Naive B cell (primary cell): Measurements from ENCODE around the gene RITA1. TPM values are rescaled to one million over a fixed set of nuclear protein-coding genes. Genes with fewer than 3 reads are reported as not detected.
A peak's percentile ranks its signal among the peaks of the same experiment; 100 is the strongest.

Source experiments
- ATAC-seq, 2 donors: fragments of 150-1000 bp; cut with Tn5 transposase; 2 replicates each; pipeline ENCODE4 v1.10.0; 2021; ENCODE audit warnings: low read depth in 2 of 2, mild to moderate bottlenecking in 2 of 2, moderate library complexity in 2 of 2
- DNase-seq: peaks from one replicate; pipeline ENCODE4 v3.0.0; 2022
- H3K27ac Mint-ChIP-seq, 6 donors: one replicate each; pipeline ENCODE4 v1.8.0; 2020 to 2022; ENCODE audit warnings: mild to moderate bottlenecking in 6 of 6, mixed read lengths in 6 of 6, moderate library complexity in 5 of 6, inconsistent platforms in 2 of 6
- H3K27me3 Mint-ChIP-seq, 3 donors: one replicate each; pipeline ENCODE4 v1.8.0; 2021 to 2022; ENCODE audit warnings: mixed read lengths in 3 of 3, mild to moderate bottlenecking in 1 of 3
- H3K36me3 Mint-ChIP-seq, 2 donors: one replicate each; pipeline ENCODE4 v1.8.0; 2020 to 2022; ENCODE audit warnings: mixed read lengths in 2 of 2, inconsistent platforms in 1 of 2, mild to moderate bottlenecking in 1 of 2
- H3K4me1 Mint-ChIP-seq, 3 donors: one replicate each; pipeline ENCODE4 v1.8.0; 2020 to 2022; ENCODE audit warnings: mixed read lengths in 3 of 3, inconsistent platforms in 1 of 3, mild to moderate bottlenecking in 1 of 3, moderate library complexity in 1 of 3
- H3K4me3 Mint-ChIP-seq, 8 donors: one replicate each; pipeline ENCODE4 v1.8.0; 2020 to 2022; ENCODE audit warnings: mild to moderate bottlenecking in 8 of 8, mixed read lengths in 8 of 8, moderate library complexity in 8 of 8, inconsistent platforms in 2 of 8
- H3K9me3 Mint-ChIP-seq, 7 donors: one replicate each; pipeline ENCODE4 v1.8.0; 2020 to 2022; ENCODE audit warnings: mixed read lengths in 7 of 7, mild to moderate bottlenecking in 5 of 7, inconsistent platforms in 2 of 7, moderate library complexity in 1 of 7
- polyA plus RNA-seq, 6 donors: library from polyadenylated mRNA; unstranded; fragments of 300-500 nt; fragmentation: Illumina TruSeq; gene quantifications; one replicate each; pipeline ENCODE4 v1.2.3, GENCODE V29; 2021; ENCODE audit warnings: low read depth in 6 of 6

RITA1 gene
- polyA plus RNA-seq, 6 donors from 2014 or later, result 21.0 to 31.9 (median 24.1) TPM

DNA sequence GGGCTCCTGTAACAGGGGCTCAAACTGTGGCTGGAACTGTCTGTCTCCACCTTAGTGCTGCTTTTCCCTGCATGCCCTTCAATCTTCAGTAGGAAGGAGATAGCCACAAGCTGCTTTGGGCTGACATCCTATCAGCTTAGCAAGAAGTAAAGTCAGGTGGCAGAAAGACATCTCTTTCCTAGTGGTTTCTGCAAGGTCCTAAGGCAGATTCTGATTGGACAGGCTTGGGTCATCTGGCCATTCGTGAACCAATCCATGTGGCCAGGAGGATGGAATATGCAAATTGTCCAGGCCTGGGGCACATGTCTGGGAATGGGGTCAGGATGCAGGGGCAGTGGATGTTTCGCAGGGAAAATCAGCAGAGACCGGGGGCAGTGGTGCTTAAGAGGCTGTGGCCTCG lies 5.2 kb downstream of the RITA1 start:
- Mint-ChIP-seq H3K9me3 (no peaks in the 10 kb centered on the region), H3K4me1 (peaks cover 15 to 26% (median 16%) of the 10 kb centered on the region in 3 donors), H3K27ac (no peak overlapping the region), H3K36me3 (peaks cover 0 to 7% of the 10 kb centered on the region in 2 donors), H3K4me3 (no peak overlapping the region), H3K27me3 (no peaks in the 10 kb centered on the region)
- DNase-seq, result no peak
- ATAC-seq, result no peak

DNA sequence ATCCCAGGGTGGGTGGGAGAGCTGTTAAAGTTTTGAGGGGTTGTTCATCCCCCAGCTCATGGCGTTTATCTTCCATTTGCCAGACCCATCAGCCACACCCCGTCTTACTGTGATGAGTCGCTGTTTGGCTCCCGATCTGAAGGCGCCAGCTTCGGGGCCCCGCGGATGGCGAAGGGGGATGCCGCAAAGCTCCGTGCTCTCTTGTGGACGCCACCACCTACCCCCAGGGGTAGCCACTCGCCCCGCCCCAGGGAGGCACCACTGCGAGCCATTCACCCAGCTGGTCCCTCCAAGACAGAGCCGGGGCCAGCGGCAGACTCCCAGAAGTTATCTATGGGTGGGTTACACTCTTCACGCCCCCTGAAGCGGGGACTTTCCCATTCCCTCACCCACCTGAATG lies 5.7 kb downstream of the RITA1 start:
- no peak for DNase-seq
- ATAC-seq, result no peak
- Mint-ChIP-seq H3K36me3 (peaks cover 0 to 7% of the 10 kb centered on the region in 2 donors), H3K4me1 (peaks cover 12 to 23% (median 14%) of the 10 kb centered on the region in 3 donors), H3K9me3 (no peaks in the 10 kb centered on the region), H3K27ac (no peak overlapping the region), H3K4me3 (no peak overlapping the region), H3K27me3 (no peaks in the 10 kb centered on the region)

DNA sequence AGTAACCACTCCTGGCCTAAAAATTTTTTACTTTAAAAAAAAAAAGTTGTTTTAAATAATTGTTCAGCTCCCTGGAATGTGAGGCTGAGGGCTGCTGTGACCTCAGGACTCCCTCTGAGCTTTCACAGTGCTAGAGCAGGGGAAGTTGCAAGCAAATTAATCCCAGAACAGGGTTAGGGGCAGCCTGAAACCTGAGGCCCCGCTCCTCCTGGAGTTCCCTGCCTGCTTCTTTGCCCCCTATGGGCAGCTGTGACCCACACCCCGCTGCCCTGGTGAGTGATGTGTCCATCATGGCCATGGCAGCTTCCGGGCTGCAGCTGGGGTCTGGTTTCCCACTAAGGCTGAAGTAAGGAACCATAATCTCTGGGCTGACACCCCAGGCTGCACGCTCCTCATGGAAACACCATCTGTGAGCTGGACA lies 9.5 kb downstream of the RITA1 start:
- H3K9me3 Mint-ChIP-seq, result no peaks in the 10 kb centered on the region
- no peaks in the 10 kb centered on the region for H3K27me3 Mint-ChIP-seq
- peaks cover 12 to 21% (median 19%) of the 10 kb centered on the region in 3 donors for H3K4me1 Mint-ChIP-seq
- no peaks in the 10 kb centered on the region for H3K36me3 Mint-ChIP-seq
- no peak overlapping the region for H3K27ac Mint-ChIP-seq
- ATAC-seq (no peak), DNase-seq (no peak)
- no peak overlapping the region for H3K4me3 Mint-ChIP-seq

DNA sequence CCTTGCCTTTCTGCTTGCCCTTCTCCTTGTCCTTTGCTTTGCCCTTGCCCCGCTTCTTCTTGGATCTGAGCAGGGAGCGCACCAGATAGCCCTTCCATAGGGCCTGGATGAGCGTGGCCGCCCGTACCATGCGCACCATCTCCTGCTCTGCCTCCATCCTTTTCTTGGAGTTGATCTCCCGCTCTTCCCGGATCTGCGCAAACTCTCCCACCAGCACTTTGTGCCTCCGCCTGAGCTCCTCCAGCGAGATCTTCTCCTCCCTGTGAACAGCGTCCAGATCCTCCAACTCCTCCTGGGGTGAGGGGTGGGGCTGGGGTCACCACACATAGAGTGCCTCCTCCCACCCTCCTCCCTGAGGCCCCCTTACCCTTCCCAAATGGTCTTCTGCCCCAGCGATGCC lies 10.1 kb downstream of the RITA1 start:
- Mint-ChIP-seq H3K27me3 (no peaks in the 10 kb centered on the region), H3K9me3 (no peaks in the 10 kb centered on the region), H3K4me1 (peaks cover 12 to 21% (median 19%) of the 10 kb centered on the region in 3 donors), H3K4me3 (peak overlapping the region in 1 of 8 donors; percentile 80), H3K36me3 (no peaks in the 10 kb centered on the region), H3K27ac (peak overlapping the region in 2 of 6 donors; percentile 34 to 84)
- ATAC-seq, result no peak
- no peak for DNase-seq

DNA sequence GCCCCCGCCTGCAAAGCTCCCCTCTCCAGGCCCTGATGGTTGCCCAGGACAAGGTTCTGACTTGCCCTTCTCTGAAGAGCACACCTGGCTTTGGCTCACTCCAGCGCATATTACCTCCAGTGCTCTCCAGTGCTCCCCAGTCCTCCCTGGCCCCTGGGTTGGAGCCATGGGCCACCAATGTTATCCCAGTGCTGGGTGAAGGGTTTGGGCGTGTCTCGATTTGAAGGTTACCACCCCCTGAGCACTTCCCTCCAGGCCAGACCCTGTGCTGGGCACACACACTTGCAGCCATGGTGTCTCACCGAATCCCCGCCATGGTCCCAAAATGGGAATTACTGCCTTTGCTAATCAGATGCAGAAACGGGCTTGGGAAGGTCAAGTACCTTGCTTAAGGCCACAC lies 11.1 kb downstream of the RITA1 start:
- no peaks in the 10 kb centered on the region for H3K27me3 Mint-ChIP-seq

DNA sequence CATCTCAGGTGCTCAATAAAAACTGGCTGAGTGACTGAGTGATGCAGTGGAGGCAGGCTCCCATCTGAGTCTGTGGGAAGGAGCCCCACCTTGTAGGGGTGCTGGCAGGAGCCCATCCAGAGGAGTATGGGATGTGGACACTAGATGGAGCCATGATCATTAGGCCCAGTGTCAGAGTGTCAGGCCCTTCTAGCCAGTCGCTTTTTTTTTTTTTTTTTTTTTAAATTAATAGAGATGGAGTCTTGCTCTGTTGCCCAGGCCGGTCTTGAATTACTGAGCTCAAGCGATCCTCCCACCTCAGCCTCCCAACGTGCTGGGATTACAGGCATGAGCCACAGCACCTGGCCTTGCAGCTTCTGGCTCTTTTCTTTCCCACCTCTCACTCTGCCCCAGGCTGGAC lies 11.5 kb downstream of the RITA1 start:
- no peaks in the 10 kb centered on the region for H3K9me3 Mint-ChIP-seq
- H3K27ac Mint-ChIP-seq, result peak overlapping the region in 5 of 6 donors; percentile 18 to 92 (median 42)
- no peaks in the 10 kb centered on the region for H3K27me3 Mint-ChIP-seq
- peaks cover 14 to 25% (median 21%) of the 10 kb centered on the region in 3 donors for H3K4me1 Mint-ChIP-seq
- no peaks in the 10 kb centered on the region for H3K36me3 Mint-ChIP-seq
- H3K4me3 Mint-ChIP-seq, result peak overlapping the region in 3 of 8 donors; percentile 25 to 80 (median 35)
- peak; percentile 95 for ATAC-seq
- DNase-seq, result peak; percentile 66

More for the DNA sequence above, 11.1 kb downstream of the RITA1 start:
- DNase-seq (no peak), ATAC-seq (no peak)
- Mint-ChIP-seq H3K36me3 (no peaks in the 10 kb centered on the region), H3K9me3 (no peaks in the 10 kb centered on the region), H3K27ac (peak overlapping the region in 2 of 6 donors; percentile 71 to 92), H3K4me3 (no peak overlapping the region), H3K4me1 (peaks cover 12 to 25% (median 21%) of the 10 kb centered on the region in 3 donors)

DNA sequence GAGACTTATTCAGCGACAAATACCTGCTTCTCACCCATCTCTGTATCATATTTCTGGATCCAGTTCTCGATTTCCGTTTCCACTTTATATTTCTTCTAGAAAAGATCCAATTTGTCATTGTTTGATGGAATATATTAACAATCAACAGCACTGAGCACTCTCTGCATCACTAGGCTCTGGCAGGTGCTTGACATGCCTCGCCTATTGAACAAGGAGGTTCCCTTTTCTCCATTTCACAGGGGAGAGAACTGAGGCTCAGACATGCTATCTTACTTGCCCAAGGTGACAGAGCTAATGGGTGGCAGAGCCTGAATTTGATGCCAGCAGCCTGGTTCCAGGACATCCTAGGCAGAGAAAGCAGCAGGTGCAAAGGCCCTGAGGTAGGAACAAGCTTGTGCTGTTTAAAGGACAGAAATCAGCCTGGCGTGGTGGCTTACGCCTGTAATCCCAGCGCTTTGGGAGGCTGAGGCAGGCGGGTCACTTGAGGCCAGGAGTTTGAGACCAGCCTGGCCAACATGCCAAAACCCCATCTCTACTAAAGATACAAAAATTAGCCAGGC lies 12.1 kb downstream of the RITA1 start:
- Mint-ChIP-seq H3K4me1 (peaks cover 17 to 25% (median 23%) of the 10 kb centered on the region in 3 donors), H3K27me3 (no peaks in the 10 kb centered on the region), H3K36me3 (no peaks in the 10 kb centered on the region), H3K27ac (peak overlapping the region in 5 of 6 donors; percentile 21 to 92 (median 61)), H3K4me3 (peak overlapping the region in 2 of 8 donors; percentile 35 to 80), H3K9me3 (no peaks in the 10 kb centered on the region)
- DNase-seq, result peak; percentile 36
- peak; percentile 62 to 64 for ATAC-seq

DNA sequence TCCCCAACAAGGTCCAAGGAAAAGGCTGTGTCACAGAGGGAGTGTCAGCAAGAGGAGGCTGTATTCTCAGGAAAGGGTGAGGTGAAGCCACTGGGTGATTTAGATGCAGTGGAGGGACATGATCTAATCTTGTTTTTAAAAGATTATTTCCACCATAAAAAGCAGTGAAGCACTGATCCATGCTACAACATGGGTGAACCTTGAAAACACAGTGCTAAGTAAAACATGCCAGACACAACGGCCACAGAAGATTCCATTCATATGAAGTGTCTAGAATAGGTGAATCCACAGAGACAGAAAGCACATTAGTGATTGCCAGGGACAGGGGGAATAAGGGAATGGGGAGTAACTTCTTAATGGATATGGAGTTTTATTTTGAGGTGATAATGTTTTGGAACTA lies 12.8 kb downstream of the RITA1 start:
- Mint-ChIP-seq H3K4me3 (peak overlapping the region in 2 of 8 donors; percentile 3 to 7), H3K27me3 (no peaks in the 10 kb centered on the region), H3K9me3 (no peaks in the 10 kb centered on the region), H3K36me3 (no peaks in the 10 kb centered on the region), H3K27ac (peak overlapping the region in 3 of 6 donors; percentile 8 to 73 (median 21)), H3K4me1 (peaks cover 17 to 25% (median 25%) of the 10 kb centered on the region in 3 donors)
- DNase-seq (no peak), ATAC-seq (no peak)

DNA sequence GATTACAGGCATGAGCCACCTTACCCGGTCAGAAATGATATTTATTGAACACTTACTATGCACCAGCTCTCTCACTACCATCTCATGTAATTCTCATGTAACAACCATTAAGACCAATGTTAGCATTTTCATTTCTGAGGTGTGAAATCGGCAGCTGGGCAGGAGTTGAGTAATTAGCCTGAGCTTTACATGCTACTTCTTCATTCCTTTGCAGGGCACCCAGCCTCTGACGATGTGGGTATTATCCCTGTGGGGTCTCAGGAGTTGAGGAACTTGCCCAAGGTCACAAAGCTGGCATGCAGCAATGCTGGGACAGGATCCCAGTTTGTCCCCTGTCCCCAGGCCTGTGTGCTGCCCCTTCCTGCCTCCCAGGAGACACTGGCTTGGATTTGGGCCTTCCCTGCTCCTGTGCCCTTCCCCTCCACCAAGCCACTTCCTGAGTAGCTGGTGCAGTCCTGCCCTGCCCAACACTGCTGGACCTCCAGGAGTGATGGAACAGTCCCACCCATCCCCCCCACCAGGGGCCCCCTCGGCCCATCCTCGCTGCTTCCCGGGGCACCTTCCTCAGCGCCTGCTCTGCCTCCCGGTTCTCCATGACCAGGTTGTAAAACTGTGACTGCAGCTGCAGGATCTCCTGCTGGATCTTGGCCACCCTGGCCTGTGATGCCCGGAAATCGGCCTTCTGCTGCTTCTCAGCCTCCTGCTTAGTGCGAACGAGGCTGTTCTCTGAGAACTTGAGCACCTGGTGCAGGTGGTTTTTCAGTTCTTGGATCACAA lies 14.7 kb downstream of the RITA1 start:
- H3K4me1 Mint-ChIP-seq, result peaks cover 21 to 37% (median 25%) of the 10 kb centered on the region in 3 donors
- no peak for DNase-seq
- H3K36me3 Mint-ChIP-seq, result no peaks in the 10 kb centered on the region
- ATAC-seq, result no peak
- no peak overlapping the region for H3K4me3 Mint-ChIP-seq
- H3K27me3 Mint-ChIP-seq, result no peaks in the 10 kb centered on the region
- H3K9me3 Mint-ChIP-seq, result no peaks in the 10 kb centered on the region
- no peak overlapping the region for H3K27ac Mint-ChIP-seq

DNA sequence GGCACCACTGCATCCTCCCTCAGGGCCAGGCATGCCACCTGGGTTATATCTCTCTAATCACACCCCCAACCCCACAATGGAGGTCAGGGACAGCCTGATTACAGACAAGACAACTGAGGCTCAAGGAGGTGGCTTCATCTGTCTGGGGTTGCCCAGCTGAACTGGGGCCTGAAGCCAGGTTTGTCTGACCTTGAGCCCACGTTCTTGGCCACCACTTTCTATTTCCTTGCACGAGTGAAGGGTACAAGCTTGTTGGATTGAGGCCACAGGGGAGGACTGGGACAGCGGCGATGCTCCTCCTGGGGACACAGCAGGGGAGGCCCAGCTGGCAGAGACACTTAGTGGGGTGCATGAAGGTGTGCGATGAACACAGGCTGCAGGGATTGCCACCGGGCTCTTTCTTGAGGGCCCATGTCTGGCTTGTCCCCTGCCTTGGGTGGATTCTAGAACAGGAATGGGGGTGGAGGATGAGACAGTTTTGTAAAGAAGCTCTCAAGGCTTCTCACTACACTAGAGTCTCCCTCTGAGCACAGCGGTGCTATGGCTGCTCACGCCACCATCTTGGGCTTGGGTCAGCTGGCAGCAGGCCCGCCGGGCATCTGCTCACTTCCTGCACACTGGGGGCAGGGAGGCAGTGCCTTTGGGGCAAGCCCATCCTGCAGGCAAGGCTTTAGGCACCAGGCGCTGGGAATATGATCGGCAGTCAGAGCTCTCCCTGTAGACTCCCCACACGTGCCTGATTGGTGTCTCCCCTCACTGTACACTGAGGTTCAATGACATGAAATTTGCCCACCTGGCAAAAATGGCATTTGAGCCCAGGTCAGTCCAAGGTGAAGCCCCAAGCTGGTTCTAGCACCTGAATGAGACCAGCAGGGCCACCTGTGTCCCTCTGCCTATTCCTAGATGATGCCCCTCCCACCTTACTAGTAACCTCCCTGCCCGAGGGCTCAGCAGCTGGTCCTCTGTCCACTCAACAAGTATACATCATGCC lies 16.0 kb downstream of the RITA1 start:
- no peak overlapping the region for H3K4me3 Mint-ChIP-seq
- DNase-seq (no peak), ATAC-seq (no peak)
- no peaks in the 10 kb centered on the region for H3K27me3 Mint-ChIP-seq
- no peaks in the 10 kb centered on the region for H3K9me3 Mint-ChIP-seq
- H3K27ac Mint-ChIP-seq, result peak overlapping the region in 2 of 6 donors; percentile 22 to 47
- H3K36me3 Mint-ChIP-seq, result no peaks in the 10 kb centered on the region
- H3K4me1 Mint-ChIP-seq, result peaks cover 25 to 47% (median 29%) of the 10 kb centered on the region in 3 donors

DNA sequence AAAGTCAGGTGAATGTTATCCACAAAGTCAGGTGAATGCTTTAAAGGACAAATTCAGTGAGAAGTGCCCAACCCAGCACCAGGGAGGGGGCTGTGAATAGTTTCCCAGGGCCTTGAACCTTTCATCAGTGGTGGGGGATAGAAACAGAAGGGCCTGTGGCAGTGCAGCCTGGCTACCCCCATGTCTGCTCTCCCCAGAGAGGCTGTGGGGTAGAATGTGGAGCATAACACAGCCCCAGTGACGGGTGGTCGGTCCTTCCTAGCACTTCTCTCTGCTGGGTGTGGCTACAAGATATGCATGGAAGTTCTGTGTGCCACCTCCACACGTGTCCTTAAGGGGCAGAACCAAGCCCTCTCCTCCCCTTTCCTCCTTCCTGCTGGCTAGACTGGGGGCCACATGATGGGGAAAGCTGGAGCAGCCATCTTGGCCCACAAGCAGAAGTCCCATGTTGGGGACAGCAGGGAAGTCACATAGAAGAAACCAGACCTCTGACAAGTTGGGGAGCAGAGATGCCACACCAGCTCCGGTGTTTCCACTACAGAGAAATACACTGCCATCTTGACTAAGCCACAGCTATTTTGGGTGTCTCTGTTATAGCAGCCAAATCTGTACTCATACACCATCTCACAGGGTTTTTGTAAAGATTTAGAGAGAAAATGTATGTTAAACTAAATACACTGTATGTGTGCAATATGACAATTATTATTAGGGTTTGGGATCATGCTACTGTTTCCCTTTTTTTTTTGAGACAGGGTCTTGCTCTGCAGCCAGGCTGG lies 17.0 kb downstream of the RITA1 start:
- H3K27me3 Mint-ChIP-seq, result no peaks in the 10 kb centered on the region
- no peak overlapping the region for H3K4me3 Mint-ChIP-seq
- peaks cover 25 to 48% (median 29%) of the 10 kb centered on the region in 3 donors for H3K4me1 Mint-ChIP-seq
- H3K9me3 Mint-ChIP-seq, result no peaks in the 10 kb centered on the region
- ATAC-seq, result no peak
- no peaks in the 10 kb centered on the region for H3K36me3 Mint-ChIP-seq
- H3K27ac Mint-ChIP-seq, result peak overlapping the region in 1 of 6 donors; percentile 31
- no peak for DNase-seq

DNA sequence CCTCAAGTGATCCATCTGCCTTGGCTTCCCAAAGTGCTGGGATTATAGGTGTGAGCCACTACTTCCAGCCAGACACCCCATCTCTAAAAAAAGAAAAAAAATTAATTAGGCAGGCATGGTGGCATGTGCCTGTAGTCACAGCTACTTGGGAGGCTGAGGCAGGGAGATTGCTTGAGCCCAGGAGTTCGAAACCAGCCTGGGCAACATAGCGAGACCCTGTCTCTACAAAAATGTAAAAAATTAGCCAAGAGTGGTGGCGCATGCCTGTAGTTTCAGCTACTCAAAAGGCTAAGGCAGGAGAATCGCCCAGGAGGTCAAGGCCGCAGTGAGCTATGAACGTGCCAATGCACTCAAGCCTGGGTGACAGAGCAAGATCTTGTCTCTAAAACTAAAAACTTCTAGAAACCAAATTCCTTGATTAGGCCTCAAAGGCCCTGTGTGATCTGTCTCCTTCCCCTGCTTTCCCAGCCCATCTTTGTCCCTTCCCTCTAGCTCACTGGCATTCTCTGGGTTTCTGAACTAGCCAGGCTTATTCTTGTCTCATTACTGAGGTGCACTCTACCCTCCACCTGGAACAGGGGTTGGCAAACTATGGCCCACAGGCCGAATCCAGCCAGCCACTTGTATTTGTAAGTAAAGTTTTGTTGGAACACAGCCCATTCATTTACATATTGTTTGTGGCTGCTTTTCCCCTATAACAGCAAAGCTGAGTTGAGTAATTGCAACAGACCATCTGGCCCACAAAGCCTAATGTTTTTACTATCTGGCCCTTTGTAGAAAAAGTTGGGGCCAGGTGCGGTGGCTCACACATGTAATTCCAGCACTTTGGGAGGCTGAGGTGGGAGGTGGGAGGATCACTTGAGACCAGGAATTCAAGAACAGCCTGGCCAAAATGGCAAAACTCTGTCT lies 18.6 kb downstream of the RITA1 start:
- Mint-ChIP-seq H3K4me1 (peaks cover 31 to 52% (median 34%) of the 10 kb centered on the region in 3 donors), H3K4me3 (no peak overlapping the region), H3K27me3 (no peaks in the 10 kb centered on the region), H3K9me3 (no peaks in the 10 kb centered on the region), H3K36me3 (no peaks in the 10 kb centered on the region), H3K27ac (peak overlapping the region in 5 of 6 donors; percentile 29 to 82 (median 67))
- ATAC-seq (no peak), DNase-seq (no peak)
